ENCODE measurements around the gene IL4R. TPM values are rescaled to one million over a fixed set of nuclear protein-coding genes. Genes with fewer than 3 reads are reported as not detected.
"Not testable (repeated sequence)": the region's sequence is repeated elsewhere in the genome, so short reads cannot be mapped to it uniquely, and the experiment has no call there.

IL4R gene
- total and polyA plus RNA-seq, 3 donors from 2014 or later: 41.4 to 70.7 (median 68.6) TPM

DNA sequence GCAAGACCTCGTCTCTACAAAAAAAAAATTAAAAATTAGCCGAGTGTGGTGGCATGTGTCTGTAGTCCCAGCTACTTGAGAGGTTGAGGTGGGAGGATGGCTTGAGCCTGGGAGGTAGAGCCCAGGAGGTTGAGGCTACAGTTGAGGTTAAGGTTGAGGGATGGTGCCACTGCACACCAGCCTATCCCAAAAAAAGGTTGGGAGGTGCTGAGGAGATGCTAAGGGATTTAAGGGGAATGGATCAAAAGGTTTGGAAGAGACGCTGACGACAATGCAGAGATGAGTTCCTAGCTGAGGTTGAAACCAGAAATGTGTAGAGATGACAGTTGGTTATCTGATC, 40.5 kb upstream of the IL4R start:
- no peak for DNase-seq
- TF ChIP-seq POLR2A (IDR thresholded peaks at IDR 0.05): no peak
- TF ChIP-seq, protein P1, sequence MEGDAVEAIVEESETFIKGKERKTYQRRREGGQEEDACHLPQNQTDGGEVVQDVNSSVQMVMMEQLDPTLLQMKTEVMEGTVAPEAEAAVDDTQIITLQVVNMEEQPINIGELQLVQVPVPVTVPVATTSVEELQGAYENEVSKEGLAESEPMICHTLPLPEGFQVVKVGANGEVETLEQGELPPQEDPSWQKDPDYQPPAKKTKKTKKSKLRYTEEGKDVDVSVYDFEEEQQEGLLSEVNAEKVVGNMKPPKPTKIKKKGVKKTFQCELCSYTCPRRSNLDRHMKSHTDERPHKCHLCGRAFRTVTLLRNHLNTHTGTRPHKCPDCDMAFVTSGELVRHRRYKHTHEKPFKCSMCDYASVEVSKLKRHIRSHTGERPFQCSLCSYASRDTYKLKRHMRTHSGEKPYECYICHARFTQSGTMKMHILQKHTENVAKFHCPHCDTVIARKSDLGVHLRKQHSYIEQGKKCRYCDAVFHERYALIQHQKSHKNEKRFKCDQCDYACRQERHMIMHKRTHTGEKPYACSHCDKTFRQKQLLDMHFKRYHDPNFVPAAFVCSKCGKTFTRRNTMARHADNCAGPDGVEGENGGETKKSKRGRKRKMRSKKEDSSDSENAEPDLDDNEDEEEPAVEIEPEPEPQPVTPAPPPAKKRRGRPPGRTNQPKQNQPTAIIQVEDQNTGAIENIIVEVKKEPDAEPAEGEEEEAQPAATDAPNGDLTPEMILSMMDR (IDR thresholded peaks at IDR 0.05): no peak
- Histone ChIP-seq H3K27me3 (no peaks in the 10 kb centered on the region), H3K9me3 (no peaks in the 10 kb centered on the region), H3K36me3 (ENCODE audit: low read depth, missing control alignments) (no peaks in the 10 kb centered on the region), H3K4me3 (no peak overlapping the region), H3K27ac (no peak overlapping the region), H3K4me1 (no peaks in the 10 kb centered on the region)
- intact Hi-C loops (cut with DNase I; ENCODE audit: low total_unique reads): no loop called here
- WGBS, 2 donors: 91 to 94% methylated on average over 4 of the region's 4 CpGs

DNA sequence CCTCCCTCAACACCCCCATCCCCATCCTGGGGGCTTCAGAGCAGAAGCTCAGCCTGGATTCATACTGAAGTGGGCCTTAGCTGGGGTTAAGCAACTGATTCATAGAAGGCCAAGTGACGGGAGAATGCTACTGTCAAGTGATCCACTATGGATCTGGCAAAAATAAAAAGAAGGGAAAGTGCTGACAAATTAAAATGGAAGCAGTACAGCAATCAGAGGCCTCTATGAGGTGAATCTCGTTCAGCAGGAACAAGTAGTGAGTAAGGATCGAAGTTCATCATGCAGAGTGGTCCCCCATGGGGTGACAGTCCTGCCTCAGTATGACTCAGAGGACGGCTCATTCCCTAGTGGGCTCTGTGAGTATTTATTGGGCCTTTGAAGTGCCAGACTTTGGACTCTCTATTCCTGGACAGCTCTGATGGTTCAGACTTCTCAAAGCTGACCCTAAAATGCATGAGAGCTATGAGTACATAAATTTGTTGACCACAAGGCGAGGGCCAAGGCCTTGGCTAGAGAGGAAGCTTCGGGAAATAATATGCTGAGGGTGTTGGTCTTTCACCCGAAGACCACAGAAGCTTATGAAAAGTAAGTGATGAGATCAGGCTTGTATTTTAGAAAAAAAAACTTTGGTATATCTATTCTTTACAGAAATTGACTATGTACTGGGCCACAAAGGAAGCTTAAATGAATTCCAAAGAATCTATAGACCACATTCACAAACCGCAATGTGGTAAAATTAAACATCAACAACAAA, 39.9 kb upstream of the IL4R start:
- 75 to 86% methylated on average over 8 of the region's 8 CpGs for WGBS, 2 donors
- no peaks in the 10 kb centered on the region for H3K9me3 ChIP-seq
- intact Hi-C loops (cut with DNase I; ENCODE audit: low total_unique reads): no loop called here
- TF ChIP-seq, protein P1 (IDR thresholded peaks at IDR 0.05): no peak
- no peak for TF ChIP-seq POLR2A (IDR thresholded peaks at IDR 0.05)
- no peak overlapping the region for H3K4me3 ChIP-seq
- H3K36me3 ChIP-seq (ENCODE audit: low read depth, missing control alignments): no peaks in the 10 kb centered on the region
- H3K27ac ChIP-seq: no peak overlapping the region
- no peaks in the 10 kb centered on the region for H3K27me3 ChIP-seq
- DNase-seq: no peak
- no peaks in the 10 kb centered on the region for H3K4me1 ChIP-seq

DNA sequence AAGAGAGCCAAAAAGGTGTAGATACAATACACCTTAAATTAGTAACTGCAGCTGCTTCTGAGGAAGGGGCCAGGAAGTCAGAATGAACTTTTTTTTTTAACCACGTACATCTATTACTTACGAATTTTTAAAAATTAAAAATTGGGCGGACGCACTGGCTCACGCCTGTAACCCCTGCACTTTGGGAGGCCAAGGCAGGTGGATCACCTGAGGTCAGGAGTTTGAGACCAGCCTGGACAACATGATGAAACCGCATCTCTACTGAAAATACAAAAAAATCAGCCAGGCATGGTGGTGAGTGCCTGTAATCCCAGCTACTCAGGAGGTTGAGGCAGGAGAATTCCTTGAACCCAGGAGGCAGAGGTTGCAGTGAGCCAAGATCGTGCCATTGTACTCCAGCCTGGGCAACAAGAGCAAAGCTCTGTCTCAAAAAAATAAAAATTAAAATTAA, 39.3 kb upstream of the IL4R start:
- H3K36me3 ChIP-seq (ENCODE audit: low read depth, missing control alignments); H3K4me1 ChIP-seq; H3K4me3 ChIP-seq; H3K9me3 ChIP-seq; intact Hi-C loops (cut with DNase I; ENCODE audit: low total_unique reads); DNase-seq; H3K27ac ChIP-seq; H3K27me3 ChIP-seq: not testable (repeated sequence)
- WGBS, 2 donors: 89 to 93% methylated on average over 7 of the region's 7 CpGs

DNA sequence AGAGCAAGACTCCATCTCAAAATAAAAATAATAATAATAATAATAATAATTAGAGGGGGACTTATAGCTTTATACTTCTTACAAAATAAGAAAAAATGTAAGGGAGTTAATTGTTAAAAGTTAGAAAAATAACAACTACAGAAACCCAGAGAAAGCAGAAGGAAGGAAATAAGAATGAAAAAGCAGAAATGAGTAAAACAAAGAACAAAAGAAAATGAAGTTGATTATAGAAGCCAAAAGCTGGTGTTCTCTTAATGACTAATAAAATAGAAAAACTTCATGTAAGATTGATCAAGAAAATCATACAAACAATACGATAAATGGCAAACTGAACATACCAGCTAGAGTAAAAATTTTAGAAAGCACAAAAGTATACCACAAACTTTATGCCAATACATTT, 38.4 kb upstream of the IL4R start:
- TF ChIP-seq POLR2A (IDR thresholded peaks at IDR 0.05): no peak
- TF ChIP-seq, protein P1 (IDR thresholded peaks at IDR 0.05): no peak
- no peak overlapping the region for H3K27ac ChIP-seq
- intact Hi-C loops (cut with DNase I; ENCODE audit: low total_unique reads): no loop called here
- no peaks in the 10 kb centered on the region for H3K9me3 ChIP-seq
- no peak overlapping the region for H3K4me3 ChIP-seq
- H3K4me1 ChIP-seq: no peaks in the 10 kb centered on the region
- DNase-seq: no peak
- H3K27me3 ChIP-seq: no peaks in the 10 kb centered on the region
- no peaks in the 10 kb centered on the region for H3K36me3 ChIP-seq (ENCODE audit: low read depth, missing control alignments)
- WGBS, 2 donors: 90 to 96% methylated on average over 1 of the region's 1 CpG

DNA sequence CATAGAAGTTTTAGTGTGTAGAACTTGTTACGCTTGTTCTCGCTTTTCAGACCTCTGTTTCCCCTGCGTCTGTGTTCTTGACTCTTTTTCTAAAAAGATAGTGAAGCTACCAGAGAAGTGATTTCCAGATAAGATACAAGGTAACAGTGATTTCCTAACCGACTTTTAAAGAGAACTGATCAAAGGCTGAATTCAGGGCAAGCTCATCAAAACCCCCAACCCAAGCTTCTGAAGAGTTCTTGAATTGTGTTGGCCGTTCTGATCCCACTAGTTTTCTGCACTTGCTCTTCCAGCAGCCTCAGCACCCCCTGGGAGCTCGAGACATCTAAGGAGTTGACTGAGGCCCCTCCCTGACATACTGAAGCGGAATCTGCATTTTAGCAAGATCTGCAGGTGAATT, 32.5 kb upstream of the IL4R start:
- intact Hi-C loops (cut with DNase I; ENCODE audit: low total_unique reads): no loop called here
- WGBS, 2 donors: 75 to 80% methylated on average over 7 of the region's 7 CpGs
- no peak overlapping the region for H3K4me3 ChIP-seq
- H3K4me1 ChIP-seq: no peaks in the 10 kb centered on the region
- H3K27ac ChIP-seq: no peak overlapping the region
- H3K9me3 ChIP-seq: no peaks in the 10 kb centered on the region
- TF ChIP-seq POLR2A (IDR thresholded peaks at IDR 0.05): no peak
- TF ChIP-seq, protein P1 (IDR thresholded peaks at IDR 0.05): no peak
- no peak for DNase-seq
- no peaks in the 10 kb centered on the region for H3K36me3 ChIP-seq (ENCODE audit: low read depth, missing control alignments)
- no peaks in the 10 kb centered on the region for H3K27me3 ChIP-seq

Measured in testis (tissue), 3 donors.